DOHH2 (cell line): ENCODE measurements around the gene TIMM17B.

Experiments
- CTCF ChIP-seq: fragments of 200-600 bp; sonication (generic); IDR thresholded peaks from one replicate; pipeline ENCODE4 v1.5.1; 2014; ENCODE audit warnings: antibody characterized with exemption, mild to moderate bottlenecking, low read depth, low read length; ENCODE audit not compliant: poor library complexity, severe bottlenecking
- EZH2phosphoT487 ChIP-seq: fragments of 200-600 bp; sonication (generic); IDR thresholded peaks from 2 replicates; pipeline ENCODE4 v1.6.1; 2017; ENCODE audit warnings: borderline replicate concordance, mild to moderate bottlenecking, antibody characterized with exemption, low read length, moderate library complexity, mixed read lengths

- TF ChIP-seq CTCF: no peak
- no peak for TF ChIP-seq EZH2phosphoT487
Measured at GRCh38 chrX:48896611-48897011, 957 bp downstream of the TIMM17B start.
